Stimulated activated CD8-positive, alpha-beta memory T cell treated with anti-CD3 and anti-CD28 coated beads, Interleukin-15, amount 100 ng/mL, for 4 hours (primary cell): ENCODE data around the gene PIBF1.

Source experiments
- DNase-seq, 2 donors: peaks; one replicate each; pipeline ENCODE4 v3.0.0-alpha.2; 2020; ENCODE audit warnings: low read depth in 2 of 2

PIBF1 gene

DNA sequence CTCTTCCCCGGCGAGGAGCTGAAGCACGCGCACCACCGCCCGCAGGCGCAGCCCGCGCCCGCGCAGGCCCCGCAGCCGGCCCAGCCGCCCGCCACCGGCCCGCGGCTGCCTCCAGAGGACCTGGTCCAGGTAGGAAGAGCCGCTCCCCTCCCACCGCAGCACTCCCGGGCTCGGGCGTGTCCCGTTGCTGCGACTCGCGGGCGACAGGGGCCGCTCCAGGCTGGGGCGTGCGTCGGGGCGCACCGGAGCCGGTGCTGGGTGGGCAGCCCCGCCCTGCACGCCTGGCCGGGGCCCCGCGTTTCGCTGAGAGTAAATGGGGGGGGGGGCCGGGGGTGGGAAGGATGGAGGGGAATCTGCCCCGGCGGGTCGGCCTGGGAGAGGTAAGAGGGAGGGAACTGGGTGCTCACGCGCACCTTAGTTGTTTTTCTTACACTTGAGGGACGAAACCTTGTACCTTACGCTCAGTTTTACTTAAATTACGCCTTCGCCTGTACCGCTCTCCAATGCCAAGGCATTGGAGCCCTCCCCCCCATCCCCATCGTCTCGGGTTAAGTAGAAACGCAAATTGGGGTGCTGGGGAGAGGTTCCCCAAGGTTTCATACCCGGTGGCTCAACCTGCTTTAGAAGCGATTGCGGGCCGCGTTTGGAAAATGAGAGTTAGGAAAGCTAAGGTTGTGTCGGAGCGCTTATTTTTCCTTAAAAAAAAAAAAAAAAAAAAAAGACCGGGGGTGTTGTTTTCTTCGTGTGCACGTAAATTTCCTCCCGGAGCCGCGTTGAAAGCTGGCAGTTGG is 277.7 kb downstream of the PIBF1 start:
- DNase-seq, result peak in 1 of 2 donors; percentile 5

DNA sequence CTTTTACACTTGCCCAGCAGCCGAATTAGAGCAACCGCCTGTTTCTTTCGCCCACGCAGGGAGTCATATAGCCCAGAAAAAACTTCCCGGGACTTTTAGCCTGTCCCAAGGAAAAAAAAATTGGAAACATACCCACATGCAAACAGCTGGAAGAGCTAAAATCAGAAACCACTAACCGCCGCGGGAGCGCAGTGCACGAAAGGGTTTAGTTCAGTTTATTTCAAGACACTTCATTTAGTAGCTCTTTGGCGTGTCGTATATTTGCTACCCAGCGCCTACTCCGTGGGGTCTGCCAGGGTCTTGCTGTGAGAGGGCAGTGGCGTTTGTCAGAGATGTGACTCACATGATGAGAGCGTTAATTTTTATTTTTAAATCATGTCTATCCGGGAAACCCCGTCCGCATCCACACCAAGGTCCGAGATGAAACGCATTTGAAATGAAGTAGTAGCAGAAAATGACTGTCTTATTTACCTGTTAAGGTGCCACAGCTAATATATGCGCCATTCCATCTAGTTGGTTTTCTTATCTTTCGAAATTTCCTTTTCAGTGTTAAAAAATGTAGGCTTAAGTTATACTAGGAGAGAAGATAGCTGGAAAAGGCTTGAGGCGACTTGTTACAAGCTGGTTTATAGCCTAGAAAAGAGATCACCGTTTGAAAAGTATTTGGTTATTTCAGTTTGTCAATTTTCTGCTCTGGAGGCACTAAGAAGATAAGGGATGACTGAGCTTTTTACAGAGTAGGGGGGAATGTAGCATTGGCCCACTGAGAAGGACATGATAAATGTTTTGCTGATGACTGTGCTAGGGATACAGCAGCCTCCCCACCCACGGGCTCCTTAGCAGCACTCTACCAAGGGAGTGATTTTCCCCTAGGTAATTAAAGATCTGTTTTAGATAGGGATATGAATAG is 278.6 kb downstream of the PIBF1 start:
- no peak for DNase-seq

DNA sequence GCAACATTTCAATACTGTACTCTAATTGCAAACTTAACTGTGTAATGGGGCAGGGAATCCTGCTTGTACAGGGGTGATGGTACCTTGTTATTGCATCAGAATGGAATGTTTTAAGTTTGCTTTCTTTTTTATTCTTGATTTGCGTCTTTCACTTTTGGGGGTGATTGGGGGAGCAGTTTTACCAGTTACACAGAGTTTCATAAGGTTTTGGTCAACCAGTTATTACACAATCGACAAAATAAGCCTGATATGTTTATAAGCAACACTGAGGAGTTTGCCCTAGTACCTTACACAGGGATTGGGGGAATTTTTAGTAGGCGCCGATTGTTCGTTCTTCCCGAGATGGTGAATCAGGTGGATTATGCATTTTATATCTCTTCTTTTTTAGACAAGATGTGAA is 279.5 kb downstream of the PIBF1 start:
- DNase-seq, result no peak

DNA sequence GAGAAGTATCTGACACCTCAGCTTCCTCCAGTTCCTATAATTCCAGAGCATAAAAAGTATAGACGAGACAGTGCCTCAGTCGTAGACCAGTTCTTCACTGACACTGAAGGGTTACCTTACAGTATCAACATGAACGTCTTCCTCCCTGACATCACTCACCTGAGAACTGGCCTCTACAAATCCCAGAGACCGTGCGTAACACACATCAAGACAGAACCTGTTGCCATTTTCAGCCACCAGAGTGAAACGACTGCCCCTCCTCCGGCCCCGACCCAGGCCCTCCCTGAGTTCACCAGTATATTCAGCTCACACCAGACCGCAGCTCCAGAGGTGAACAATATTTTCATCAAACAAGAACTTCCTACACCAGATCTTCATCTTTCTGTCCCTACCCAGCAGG is 279.9 kb downstream of the PIBF1 start:
- DNase-seq, result no peak

DNA sequence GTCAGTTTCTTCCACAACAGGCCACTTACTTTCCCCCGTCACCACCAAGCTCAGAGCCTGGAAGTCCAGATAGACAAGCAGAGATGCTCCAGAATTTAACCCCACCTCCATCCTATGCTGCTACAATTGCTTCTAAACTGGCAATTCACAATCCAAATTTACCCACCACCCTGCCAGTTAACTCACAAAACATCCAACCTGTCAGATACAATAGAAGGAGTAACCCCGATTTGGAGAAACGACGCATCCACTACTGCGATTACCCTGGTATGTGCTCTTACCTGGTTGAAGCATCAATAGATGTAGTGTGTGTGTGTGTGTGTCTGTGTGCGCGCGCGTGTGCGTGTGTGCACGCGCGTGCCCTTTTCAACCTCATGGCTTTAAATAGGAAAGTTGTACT is 280.5 kb downstream of the PIBF1 start:
- no peak for DNase-seq

DNA sequence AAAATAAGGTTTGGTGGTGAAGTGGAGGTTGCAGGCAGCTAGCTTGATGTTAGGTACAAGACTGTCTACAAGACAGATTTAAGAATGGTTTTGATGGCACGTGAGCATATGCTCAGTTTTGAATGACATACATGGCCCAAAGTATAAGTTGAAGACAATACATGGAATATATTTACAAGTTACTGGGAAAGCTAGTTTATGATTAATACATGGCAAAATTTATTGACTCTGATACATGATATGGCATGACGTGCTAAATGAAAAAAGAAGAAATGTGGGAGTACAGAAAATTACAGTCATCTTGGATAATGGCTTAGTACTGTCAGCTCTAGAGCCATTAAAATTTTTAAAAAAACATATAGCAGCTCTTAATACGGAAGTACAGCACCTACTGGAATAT is 281.2 kb downstream of the PIBF1 start:
- DNase-seq, result no peak

DNA sequence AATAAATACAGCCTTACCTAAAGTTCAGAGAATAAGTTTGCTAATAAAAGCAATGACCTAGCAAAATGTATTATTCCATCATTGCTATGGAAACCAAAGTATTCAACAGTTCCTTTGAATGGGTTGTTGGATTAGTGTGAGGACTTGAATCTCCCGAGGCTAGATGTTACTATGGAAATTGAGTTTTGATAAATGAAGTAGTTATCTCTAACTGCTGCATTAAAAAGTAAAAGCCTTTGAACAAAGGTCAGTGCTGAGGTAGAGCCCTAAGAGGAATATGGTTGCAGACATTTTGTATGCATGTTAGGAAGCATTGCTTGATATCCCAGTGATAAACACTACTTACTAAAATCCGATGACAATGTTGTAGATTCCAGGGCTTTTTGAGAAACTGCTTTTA is 283.1 kb downstream of the PIBF1 start:
- no peak for DNase-seq

DNA sequence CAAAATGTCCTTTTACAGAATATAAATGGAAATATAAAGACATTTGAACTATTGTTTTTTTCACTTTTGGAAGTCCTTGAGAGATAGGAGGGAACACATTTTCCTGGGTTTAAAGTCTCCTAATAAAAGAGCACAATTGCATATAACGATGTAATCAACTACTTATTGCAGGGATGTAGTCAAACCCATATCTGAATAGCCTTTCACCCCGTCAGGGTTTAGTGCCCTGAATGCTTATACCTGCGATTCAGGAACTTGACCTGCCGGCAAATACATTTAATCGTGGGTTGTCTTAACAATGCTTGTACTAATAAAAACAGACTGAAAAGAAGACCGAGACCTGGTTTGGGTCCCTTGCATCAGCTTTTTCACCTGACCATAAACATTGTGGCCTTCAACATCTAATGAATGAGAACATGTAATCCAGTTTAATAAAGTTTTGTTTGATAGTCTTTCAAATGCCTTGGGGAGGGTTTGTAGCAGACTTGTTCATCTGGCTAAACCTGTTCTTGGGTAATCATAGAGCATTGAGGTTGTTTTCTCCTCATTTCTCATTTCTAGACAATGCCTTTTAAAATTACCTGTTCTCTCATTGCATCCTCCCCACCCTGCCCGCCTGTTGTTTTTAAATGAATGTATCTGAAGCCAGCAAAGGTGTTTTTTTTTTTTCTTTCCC is 283.9 kb downstream of the PIBF1 start:
- no peak for DNase-seq
